HepG2 (cell line): ENCODE measurements around the gene HS6ST1.

ENCODE experiments used
- CEBPB ChIP-seq: IDR thresholded peaks from 2 replicates; pipeline ENCODE4 v1.6.1; 2011; ENCODE audit warnings: low read depth, low read length, improper control_type of control experiment, borderline replicate concordance
- EZH2 ChIP-seq: conservative IDR thresholded peaks from 2 replicates; pipeline ENCODE4 v1.6.1; 2012; ENCODE audit warnings: mild to moderate bottlenecking, low read depth, low read length, moderate library complexity
- FOXA1 ChIP-seq, 2 experiments: fragments of 450-650 bp in 1 of 2; sonication (generic) in 1 of 2; formaldehyde crosslinking in 1 of 2; IDR thresholded peaks; 2 replicates each; pipeline versions ENCODE4 v1.4.0 to v1.6.1; 2016 to 2020; ENCODE audit warnings: missing genetic modification reagents in 1 of 2
- MTF1 ChIP-seq: sonication (generic); formaldehyde crosslinking; IDR thresholded peaks from 2 replicates; pipeline ENCODE4 v1.5.0; 2020; ENCODE audit warnings: missing genetic modification reagents
- MXI1 ChIP-seq: IDR thresholded peaks from 3 replicates; pipeline ENCODE4 v1.6.1; 2012; ENCODE audit warnings: low read depth, low read length, inconsistent platforms, borderline replicate concordance
- RBAK ChIP-seq: sonication (generic); formaldehyde crosslinking; IDR thresholded peaks from 2 replicates; pipeline ENCODE4 v1.5.1; 2020; ENCODE audit warnings: mild to moderate bottlenecking, missing genetic modification reagents
- SP4 ChIP-seq: sonication (generic); formaldehyde crosslinking; IDR thresholded peaks from 2 replicates; pipeline ENCODE4 v1.8.1; 2023; ENCODE audit warnings: mild to moderate bottlenecking, missing genetic modification reagents
- THAP11 ChIP-seq: IDR thresholded peaks from 2 replicates; pipeline ENCODE4 v1.6.1; 2016; ENCODE audit warnings: missing biosample characterization, missing genetic modification reagents
- ZNF761 ChIP-seq: sonication (generic); formaldehyde crosslinking; conservative IDR thresholded peaks from 2 replicates; pipeline ENCODE4 v1.4.0; 2020; ENCODE audit warnings: mild to moderate bottlenecking, missing genetic modification reagents
- TF ChIP-seq, protein P1 (sequence below): IDR thresholded peaks from 2 replicates; pipeline ENCODE4 v1.6.1; 2016
- TF ChIP-seq, protein P2 (sequence below): sonication (generic); formaldehyde crosslinking; IDR thresholded peaks from 2 replicates; pipeline ENCODE4 v1.4.0; 2020; ENCODE audit warnings: mild to moderate bottlenecking, missing genetic modification reagents
- TF ChIP-seq, protein P3 (sequence below): sonication (generic); formaldehyde crosslinking; IDR thresholded peaks from 2 replicates; pipeline ENCODE4 v1.8.0; 2022; ENCODE audit warnings: missing genetic modification reagents, mild to moderate bottlenecking, moderate library complexity, borderline replicate concordance
- TF ChIP-seq, protein P4 (sequence below): sonication (generic); formaldehyde crosslinking; IDR thresholded peaks from 2 replicates; pipeline ENCODE4 v1.4.0; 2020; ENCODE audit warnings: missing genetic modification reagents
- TF ChIP-seq, protein P5 (sequence below): sonication (generic); formaldehyde crosslinking; IDR thresholded peaks from 2 replicates; pipeline ENCODE4 v1.4.0; 2020; ENCODE audit warnings: missing genetic modification reagents

DNA sequence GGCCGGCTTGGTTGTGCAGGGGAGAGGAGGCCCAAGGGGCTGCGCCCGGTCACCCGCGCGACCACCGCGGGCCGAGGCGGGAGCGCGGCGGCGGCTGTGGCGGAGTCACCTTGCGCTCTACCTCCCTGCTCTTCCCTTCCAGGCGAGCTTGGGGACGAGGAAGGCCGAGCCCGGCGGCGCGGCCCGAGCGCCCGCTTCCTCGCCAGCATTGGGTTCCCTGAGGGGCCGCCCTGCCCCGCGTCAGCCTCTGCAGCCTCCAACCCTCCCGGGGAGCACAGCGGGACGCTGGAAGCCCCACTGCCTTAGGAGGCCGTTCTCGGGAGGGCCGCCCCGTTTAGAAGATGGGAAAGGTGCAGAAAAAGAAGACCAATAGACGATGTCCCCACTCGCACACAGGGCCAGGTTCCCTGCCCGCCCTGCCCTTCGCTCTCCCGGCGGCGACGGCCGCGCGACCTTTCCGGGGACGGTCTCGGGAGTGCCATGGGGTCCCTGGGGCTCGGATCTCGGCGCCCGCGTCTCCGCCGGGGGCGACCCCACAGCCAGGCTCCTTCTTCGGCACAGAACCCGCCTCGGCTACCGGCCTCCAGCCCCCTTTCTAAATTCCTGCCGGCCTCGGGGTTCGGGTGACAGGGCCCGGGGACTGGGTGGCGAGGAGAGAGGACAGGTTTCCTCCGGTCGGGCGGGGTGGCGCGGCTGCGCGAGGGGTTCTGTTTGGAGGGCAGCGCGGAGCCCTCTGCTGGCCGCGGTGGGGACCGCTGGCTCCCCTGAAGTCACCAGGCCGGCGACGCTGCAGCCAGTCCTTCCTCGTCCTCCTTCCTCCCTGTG is 85.5 kb downstream of the HS6ST1 start:
- TF ChIP-seq, protein P1, sequence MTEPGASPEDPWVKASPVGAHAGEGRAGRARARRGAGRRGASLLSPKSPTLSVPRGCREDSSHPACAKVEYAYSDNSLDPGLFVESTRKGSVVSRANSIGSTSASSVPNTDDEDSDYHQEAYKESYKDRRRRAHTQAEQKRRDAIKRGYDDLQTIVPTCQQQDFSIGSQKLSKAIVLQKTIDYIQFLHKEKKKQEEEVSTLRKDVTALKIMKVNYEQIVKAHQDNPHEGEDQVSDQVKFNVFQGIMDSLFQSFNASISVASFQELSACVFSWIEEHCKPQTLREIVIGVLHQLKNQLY (CRISPR knock-in tag) = no peak
- TF ChIP-seq, protein P2, sequence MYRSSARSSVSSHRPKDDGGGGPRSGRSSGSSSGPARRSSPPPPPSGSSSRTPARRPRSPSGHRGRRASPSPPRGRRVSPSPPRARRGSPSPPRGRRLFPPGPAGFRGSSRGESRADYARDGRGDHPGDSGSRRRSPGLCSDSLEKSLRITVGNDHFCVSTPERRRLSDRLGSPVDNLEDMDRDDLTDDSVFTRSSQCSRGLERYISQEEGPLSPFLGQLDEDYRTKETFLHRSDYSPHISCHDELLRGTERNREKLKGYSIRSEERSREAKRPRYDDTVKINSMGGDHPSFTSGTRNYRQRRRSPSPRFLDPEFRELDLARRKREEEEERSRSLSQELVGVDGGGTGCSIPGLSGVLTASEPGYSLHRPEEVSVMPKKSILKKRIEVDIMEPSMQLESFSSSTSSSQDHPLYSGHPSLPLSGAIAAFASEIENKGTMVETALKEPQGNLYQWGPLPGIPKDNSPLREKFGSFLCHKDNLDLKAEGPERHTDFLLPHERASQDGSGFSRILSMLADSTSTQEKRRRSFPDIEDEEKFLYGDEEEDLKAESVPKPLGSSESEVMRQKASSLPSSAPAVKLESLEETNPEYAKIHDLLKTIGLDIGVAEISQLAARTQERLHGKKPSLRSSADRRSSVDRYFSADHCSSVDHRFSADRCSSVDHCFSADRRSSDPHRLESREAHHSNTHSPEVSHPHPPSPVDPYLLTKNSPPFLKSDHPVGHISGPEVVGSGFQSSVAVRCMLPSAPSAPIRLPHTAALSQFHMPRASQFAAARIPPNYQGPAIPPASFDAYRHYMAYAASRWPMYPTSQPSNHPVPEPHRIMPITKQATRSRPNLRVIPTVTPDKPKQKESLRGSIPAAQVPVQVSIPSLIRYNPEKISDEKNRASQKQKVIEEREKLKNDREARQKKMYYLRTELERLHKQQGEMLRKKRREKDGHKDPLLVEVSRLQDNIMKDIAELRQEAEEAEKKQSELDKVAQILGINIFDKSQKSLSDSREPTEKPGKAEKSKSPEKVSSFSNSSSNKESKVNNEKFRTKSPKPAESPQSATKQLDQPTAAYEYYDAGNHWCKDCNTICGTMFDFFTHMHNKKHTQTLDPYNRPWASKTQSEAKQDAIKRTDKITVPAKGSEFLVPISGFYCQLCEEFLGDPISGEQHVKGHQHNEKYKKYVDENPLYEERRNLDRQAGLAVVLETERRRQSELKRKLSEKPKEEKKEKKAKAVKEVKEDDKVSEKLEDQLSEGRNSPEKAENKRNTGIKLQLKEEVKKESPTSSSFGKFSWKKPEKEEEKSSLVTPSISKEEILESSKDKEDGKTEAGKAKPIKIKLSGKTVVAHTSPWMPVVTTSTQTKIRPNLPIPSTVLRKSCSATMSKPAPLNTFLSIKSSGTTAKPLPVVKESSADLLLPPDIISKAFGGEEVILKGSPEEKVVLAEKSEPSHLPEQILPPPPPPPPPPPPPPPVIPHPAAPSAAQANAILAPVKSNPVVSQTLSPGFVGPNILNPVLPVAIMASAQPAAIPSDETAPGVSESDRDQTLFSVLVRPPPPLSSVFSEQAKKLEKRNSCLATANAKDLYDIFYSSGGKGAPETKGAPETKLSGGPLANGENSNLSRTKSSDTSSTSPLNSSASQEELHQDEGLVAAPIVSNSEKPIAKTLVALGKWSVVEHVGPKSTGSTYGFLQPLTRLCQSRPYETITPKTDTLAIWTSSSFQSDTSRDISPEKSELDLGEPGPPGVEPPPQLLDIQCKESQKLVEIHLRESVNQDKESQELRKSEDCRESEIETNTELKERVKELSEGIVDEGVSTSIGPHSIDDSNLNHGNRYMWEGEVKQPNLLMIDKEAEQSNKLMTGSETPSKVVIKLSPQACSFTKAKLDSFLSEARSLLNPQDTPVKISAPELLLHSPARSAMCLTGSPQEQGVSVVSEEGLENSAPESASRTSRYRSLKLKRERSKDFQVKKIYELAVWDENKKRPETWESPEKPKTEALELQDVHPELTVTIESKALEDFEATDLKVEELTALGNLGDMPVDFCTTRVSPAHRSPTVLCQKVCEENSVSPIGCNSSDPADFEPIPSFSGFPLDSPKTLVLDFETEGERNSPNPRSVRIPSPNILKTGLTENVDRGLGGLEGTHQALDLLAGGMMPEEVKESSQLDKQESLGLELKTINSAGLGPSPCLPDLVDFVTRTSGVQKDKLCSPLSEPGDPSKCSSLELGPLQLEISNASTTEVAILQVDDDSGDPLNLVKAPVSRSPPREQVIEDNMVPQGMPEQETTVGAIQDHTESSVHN (CRISPR knock-in tag) = no peak
- TF ChIP-seq EZH2 (no peak), FOXA1 (IDR thresholded peaks at IDR 0.05) (no peak), FOXA1 (CRISPR knock-in tag; IDR thresholded peaks at IDR 0.05) (no peak; the same call in 1 of the 2 replicates), CEBPB (no peak), MTF1 (CRISPR knock-in tag) (peak; percentile 77; the same call in 1 of the 2 replicates), SP4 (CRISPR knock-in tag) (no peak; the same call in 1 of the 2 replicates), MXI1 (peak; percentile 67; the same call in 1 of the 3 replicates), ZNF761 (CRISPR knock-in tag) (peak; percentile 90), RBAK (CRISPR knock-in tag) (no peak), THAP11 (peak; percentile 72)
- TF ChIP-seq, protein P3, sequence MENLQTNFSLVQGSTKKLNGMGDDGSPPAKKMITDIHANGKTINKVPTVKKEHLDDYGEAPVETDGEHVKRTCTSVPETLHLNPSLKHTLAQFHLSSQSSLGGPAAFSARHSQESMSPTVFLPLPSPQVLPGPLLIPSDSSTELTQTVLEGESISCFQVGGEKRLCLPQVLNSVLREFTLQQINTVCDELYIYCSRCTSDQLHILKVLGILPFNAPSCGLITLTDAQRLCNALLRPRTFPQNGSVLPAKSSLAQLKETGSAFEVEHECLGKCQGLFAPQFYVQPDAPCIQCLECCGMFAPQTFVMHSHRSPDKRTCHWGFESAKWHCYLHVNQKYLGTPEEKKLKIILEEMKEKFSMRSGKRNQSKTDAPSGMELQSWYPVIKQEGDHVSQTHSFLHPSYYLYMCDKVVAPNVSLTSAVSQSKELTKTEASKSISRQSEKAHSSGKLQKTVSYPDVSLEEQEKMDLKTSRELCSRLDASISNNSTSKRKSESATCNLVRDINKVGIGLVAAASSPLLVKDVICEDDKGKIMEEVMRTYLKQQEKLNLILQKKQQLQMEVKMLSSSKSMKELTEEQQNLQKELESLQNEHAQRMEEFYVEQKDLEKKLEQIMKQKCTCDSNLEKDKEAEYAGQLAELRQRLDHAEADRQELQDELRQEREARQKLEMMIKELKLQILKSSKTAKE (CRISPR knock-in tag) = peak; percentile 38; the same call in 1 of the 2 replicates
- TF ChIP-seq, protein P4, sequence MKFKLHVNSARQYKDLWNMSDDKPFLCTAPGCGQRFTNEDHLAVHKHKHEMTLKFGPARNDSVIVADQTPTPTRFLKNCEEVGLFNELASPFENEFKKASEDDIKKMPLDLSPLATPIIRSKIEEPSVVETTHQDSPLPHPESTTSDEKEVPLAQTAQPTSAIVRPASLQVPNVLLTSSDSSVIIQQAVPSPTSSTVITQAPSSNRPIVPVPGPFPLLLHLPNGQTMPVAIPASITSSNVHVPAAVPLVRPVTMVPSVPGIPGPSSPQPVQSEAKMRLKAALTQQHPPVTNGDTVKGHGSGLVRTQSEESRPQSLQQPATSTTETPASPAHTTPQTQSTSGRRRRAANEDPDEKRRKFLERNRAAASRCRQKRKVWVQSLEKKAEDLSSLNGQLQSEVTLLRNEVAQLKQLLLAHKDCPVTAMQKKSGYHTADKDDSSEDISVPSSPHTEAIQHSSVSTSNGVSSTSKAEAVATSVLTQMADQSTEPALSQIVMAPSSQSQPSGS (CRISPR knock-in tag) = peak; percentile 48; the same call in 1 of the 2 replicates
- TF ChIP-seq, protein P5, sequence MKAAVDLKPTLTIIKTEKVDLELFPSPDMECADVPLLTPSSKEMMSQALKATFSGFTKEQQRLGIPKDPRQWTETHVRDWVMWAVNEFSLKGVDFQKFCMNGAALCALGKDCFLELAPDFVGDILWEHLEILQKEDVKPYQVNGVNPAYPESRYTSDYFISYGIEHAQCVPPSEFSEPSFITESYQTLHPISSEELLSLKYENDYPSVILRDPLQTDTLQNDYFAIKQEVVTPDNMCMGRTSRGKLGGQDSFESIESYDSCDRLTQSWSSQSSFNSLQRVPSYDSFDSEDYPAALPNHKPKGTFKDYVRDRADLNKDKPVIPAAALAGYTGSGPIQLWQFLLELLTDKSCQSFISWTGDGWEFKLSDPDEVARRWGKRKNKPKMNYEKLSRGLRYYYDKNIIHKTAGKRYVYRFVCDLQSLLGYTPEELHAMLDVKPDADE (CRISPR knock-in tag) = no peak; the same call in 1 of the 2 replicates
